Fibroblast of mammary gland (primary cell): Measurements from ENCODE around the gene DDHD1.

Experiments
- DNase-seq: peaks from one replicate; pipeline ENCODE4 v3.0.0-alpha.2; 2010; ENCODE audit warnings: low read depth
- H3K4me3 ChIP-seq: 2 replicates; pipeline ENCODE4 v1.5.1; 2011; ENCODE audit warnings: low read depth, mild to moderate bottlenecking, low read length, moderate library complexity; ENCODE audit not compliant: control insufficient read depth
- CTCF ChIP-seq: conservative IDR thresholded peaks from 2 replicates; pipeline ENCODE4 v1.5.1; 2011; ENCODE audit warnings: low read depth, low read length, inconsistent platforms; ENCODE audit not compliant: control insufficient read depth, insufficient read depth

DDHD1 gene

GRCh38 chr14:53064475-53064874 lies 88.6 kb downstream of the DDHD1 start:
- no peak for DNase-seq
- TF ChIP-seq CTCF: no peak
- H3K4me3 ChIP-seq: no peak overlapping the region

GRCh38 chr14:53062856-53063255 lies 90.3 kb downstream of the DDHD1 start:
- no peak for TF ChIP-seq CTCF
- DNase-seq: peak; percentile 37
- H3K4me3 ChIP-seq: no peak overlapping the region

- no peak for TF ChIP-seq CTCF
- H3K4me3 ChIP-seq: no peak overlapping the region
- DNase-seq: peak; percentile 18
Measured at GRCh38 chr14:53060046-53060445, 93.1 kb downstream of the DDHD1 start.

- no peak overlapping the region for H3K4me3 ChIP-seq
- peak; percentile 83 for TF ChIP-seq CTCF
- DNase-seq: peak; percentile 77
Measured at GRCh38 chr14:53055003-53055402, 98.1 kb downstream of the DDHD1 start.

- H3K4me3 ChIP-seq: no peak overlapping the region
- no peak for TF ChIP-seq CTCF
- peak; percentile 91 for DNase-seq
Measured at GRCh38 chr14:53054457-53054856, 98.7 kb downstream of the DDHD1 start.

GRCh38 chr14:53048631-53049030 lies 104.5 kb downstream of the DDHD1 start:
- TF ChIP-seq CTCF: no peak
- DNase-seq: no peak
- H3K4me3 ChIP-seq: no peak overlapping the region
